AG20443 (cell line): ENCODE data around the gene RANBP1.

ENCODE experiments used
- DNase-seq: peaks from one replicate; pipeline ENCODE4 v3.0.0; 2012; ENCODE audit warnings: low spot score, mixed read lengths

The RANBP1 gene

GRCh38 chr22:20172141-20172613 is 56.3 kb downstream of the RANBP1 start:
- no peak for DNase-seq

GRCh38 chr22:20173246-20173645 is 57.3 kb downstream of the RANBP1 start:
- DNase-seq: no peak

- no peak for DNase-seq
These were observed 57.9 kb downstream of the RANBP1 start for GRCh38 chr22:20173772-20174171.

DNA sequence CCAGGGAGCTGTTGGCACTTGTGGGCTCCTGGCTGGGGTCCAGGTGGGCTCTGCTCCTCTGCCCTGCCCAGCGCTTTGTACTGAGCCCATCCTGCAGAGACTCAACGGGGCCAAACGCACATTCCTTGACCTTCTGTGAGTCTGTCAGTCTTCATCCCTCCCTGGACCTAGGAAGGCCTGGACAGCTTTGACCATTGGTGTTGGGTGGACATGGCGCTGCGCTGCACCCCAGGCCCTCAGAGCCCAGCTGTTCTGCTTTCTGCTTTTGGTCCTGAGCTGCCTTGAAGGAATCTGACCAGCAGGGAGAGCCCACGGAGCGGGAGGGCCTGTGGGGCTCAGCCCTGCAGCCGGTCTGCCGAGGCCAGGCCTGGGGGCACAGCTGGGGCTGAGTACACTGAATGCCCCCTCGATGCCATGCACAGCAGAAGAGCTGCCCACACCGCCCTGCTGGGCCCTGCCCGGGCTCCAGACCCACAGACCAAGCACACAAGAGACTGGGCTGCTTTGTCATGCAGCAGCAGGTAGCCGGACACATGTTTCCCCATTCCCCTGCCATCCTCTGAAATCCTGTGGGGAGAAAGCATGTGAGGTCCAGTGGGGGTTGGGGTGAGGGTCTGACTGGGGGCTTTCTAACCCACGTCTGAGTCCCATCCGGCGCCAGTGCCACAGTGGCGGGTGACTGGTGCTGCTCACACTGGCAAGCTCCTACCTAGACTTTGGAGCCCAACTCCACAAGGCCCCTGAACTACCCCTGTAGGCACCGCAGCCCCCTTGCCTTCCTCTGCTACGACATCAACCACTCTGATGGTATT is 59.1 kb downstream of the RANBP1 start:
- DNase-seq: peak; percentile 55

GRCh38 chr22:20175597-20175900 is 59.6 kb downstream of the RANBP1 start:
- no peak for DNase-seq

DNA sequence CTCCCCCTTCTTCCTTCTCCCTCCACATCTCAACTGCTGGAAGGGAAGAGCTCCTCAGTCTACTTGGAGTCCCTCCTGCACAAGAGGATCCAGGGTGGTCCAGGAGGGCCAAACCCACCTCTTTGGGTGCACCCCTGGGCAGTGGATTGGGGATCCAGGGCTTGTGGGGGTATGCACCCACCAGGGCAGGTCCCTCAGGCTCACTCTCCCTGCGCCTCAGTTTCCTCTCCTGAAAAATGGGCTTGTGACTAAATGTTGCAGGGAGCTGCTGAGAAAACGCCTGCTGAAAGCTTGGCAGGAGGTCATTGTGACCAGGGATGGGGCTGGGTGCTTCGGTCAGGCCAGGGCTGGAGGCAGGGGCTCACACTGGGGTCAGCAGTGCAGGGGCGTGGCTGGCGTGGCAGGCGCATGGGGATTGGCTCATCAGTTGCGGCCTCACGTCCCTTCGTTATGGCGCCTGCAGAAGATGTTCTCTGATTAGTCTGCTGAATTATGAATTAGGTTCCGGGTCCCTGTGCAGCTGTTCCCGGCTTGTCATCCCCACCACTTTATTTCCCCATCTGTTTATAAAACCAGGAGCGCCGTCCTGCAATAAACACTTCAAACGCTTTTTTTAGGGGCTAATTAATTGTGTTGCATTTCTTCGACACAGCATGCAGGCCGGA is 60.6 kb downstream of the RANBP1 start:
- no peak for DNase-seq
